ENCODE measurements around the gene PP2D1. TPM values are rescaled to one million over a fixed set of nuclear protein-coding genes. Genes with fewer than 3 reads are reported as not detected.

The PP2D1 gene
- total and polyA plus RNA-seq, 2 donors (not counting 3 experiments of a cell fraction or from before 2014, with no cell fraction given), result not detected

- dilution Hi-C loops (cut with MboI; ENCODE audit: extremely low pct_ligation_motif_present, low sequenced_read_pairs) (no loop called here), intact Hi-C loops (cut with micrococcal nuclease) (no loop called here)
- Histone ChIP-seq H3K9me1 (replicated peaks; ENCODE audit: control insufficient read depth, extremely low read depth, insufficient read depth, low read length) (no peaks in the 10 kb centered on the region), H3K4me1 (ENCODE audit: control insufficient read depth, extremely low read depth, insufficient read depth, low read length) (no peaks in the 10 kb centered on the region), H3K9ac (replicated peaks; ENCODE audit: extremely low read depth, insufficient read depth, low read length) (no peak overlapping the region), H4K20me1 (replicated peaks; ENCODE audit: control insufficient read depth, extremely low read depth, insufficient read depth, low read length) (no peaks in the 10 kb centered on the region), H3K79me2 (ENCODE audit: control insufficient read depth, insufficient read depth, low read length) (no peaks in the 10 kb centered on the region), H3K27ac (ENCODE audit: insufficient read depth, low read depth, low read length) (no peak overlapping the region), H2AFZ (ENCODE audit: low read depth, low read length) (no peak overlapping the region), H3K27me3 (ENCODE audit: control insufficient read depth in 2 of 2, insufficient read depth in 2 of 2, low read length in 2 of 2) (no peaks in the 10 kb centered on the region), H3K4me3 (replicated peaks in 1 of 3; ENCODE audit: insufficient read depth in 1 of 3, low read depth in 1 of 3, low read length in 3 of 3) (no peak overlapping the region), H3K9me3 (replicated peaks; ENCODE audit: control insufficient read depth, insufficient read depth, low read length) (no peaks in the 10 kb centered on the region), H3K36me3 (ENCODE audit: control insufficient read depth in 2 of 2, extremely low read depth in 1 of 2, insufficient read depth in 2 of 2, low read length in 2 of 2) (no peaks in the 10 kb centered on the region), H3K4me2 (ENCODE audit: insufficient read depth, low read length) (no peak overlapping the region)
- ChIA-PET POLR2A (no interaction called here), CTCF (no interaction called here)
- BruUV-seq (replicated peaks), result no TSS peak
- FAIRE-seq, result no peak
- TF ChIP-seq CTCF (IDR thresholded peaks at IDR 0.05; ENCODE audit: extremely low read depth in 1 of 2, insufficient read depth in 1 of 2, low read depth in 1 of 2, low read length in 2 of 2) (no peak), JUN (IDR thresholded peaks at IDR 0.05; ENCODE audit: borderline replicate concordance, insufficient read depth, insufficient read length, low read depth) (no peak), GATA2 (IDR thresholded peaks at IDR 0.05; ENCODE audit: insufficient read depth, insufficient read length, low read depth, low read length) (no peak), MAX (IDR thresholded peaks at IDR 0.05; ENCODE audit: insufficient read depth, insufficient read length) (no peak), MYC (IDR thresholded peaks at IDR 0.05; ENCODE audit: low read depth, low read length) (no peak), EZH2 (IDR thresholded peaks at IDR 0.05; ENCODE audit: borderline replicate concordance, low read depth, low read length, severe bottlenecking) (no peak), POLR2A (IDR thresholded peaks at IDR 0.05; ENCODE audit: low read depth, low read length) (no peak)
- DNase-seq (ENCODE audit: low read depth, low spot score), result no peak
Measured at GRCh38 chr3:19940643-19941042, 71.4 kb downstream of the PP2D1 start.

- intact Hi-C loops (cut with micrococcal nuclease) (no loop called here), dilution Hi-C loops (cut with MboI; ENCODE audit: extremely low pct_ligation_motif_present, low sequenced_read_pairs) (no loop called here)
- DNase-seq (ENCODE audit: low read depth, low spot score) (no peak), FAIRE-seq (no peak)
- no peak overlapping the region for H3K4me2 ChIP-seq (ENCODE audit: insufficient read depth, low read length)
- ChIA-PET CTCF (no interaction called here), POLR2A (no interaction called here)
- H3K9me3 ChIP-seq (replicated peaks; ENCODE audit: control insufficient read depth, insufficient read depth, low read length), result no peaks in the 10 kb centered on the region
- TF ChIP-seq CTCF (IDR thresholded peaks at IDR 0.05; ENCODE audit: extremely low read depth in 1 of 2, insufficient read depth in 1 of 2, low read depth in 1 of 2, low read length in 2 of 2), result no peak
- no peak for TF ChIP-seq POLR2AphosphoS5 (IDR thresholded peaks at IDR 0.05; ENCODE audit: insufficient read depth, low read depth, low read length)
- no peak for TF ChIP-seq MAX (IDR thresholded peaks at IDR 0.05; ENCODE audit: insufficient read depth, insufficient read length)
- TF ChIP-seq GATA2 (IDR thresholded peaks at IDR 0.05; ENCODE audit: insufficient read depth, insufficient read length, low read depth, low read length), result no peak
- TF ChIP-seq JUN (IDR thresholded peaks at IDR 0.05; ENCODE audit: borderline replicate concordance, insufficient read depth, insufficient read length, low read depth), result no peak
- H3K79me2 ChIP-seq (ENCODE audit: control insufficient read depth, insufficient read depth, low read length), result no peaks in the 10 kb centered on the region
- no peak overlapping the region for H3K27ac ChIP-seq (ENCODE audit: insufficient read depth, low read depth, low read length)
- no peaks in the 10 kb centered on the region for H3K36me3 ChIP-seq (ENCODE audit: control insufficient read depth in 2 of 2, extremely low read depth in 1 of 2, insufficient read depth in 2 of 2, low read length in 2 of 2)
- H3K9ac ChIP-seq (replicated peaks; ENCODE audit: extremely low read depth, insufficient read depth, low read length), result no peak overlapping the region
- H4K20me1 ChIP-seq (replicated peaks; ENCODE audit: control insufficient read depth, extremely low read depth, insufficient read depth, low read length), result no peaks in the 10 kb centered on the region
- H3K9me1 ChIP-seq (replicated peaks; ENCODE audit: control insufficient read depth, extremely low read depth, insufficient read depth, low read length), result no peaks in the 10 kb centered on the region
- no peaks in the 10 kb centered on the region for H3K27me3 ChIP-seq (ENCODE audit: control insufficient read depth in 2 of 2, insufficient read depth in 2 of 2, low read length in 2 of 2)
- H3K4me3 ChIP-seq (replicated peaks in 1 of 3; ENCODE audit: insufficient read depth in 1 of 3, low read depth in 1 of 3, low read length in 3 of 3), result no peak overlapping the region
- H3K4me1 ChIP-seq (ENCODE audit: control insufficient read depth, extremely low read depth, insufficient read depth, low read length), result no peaks in the 10 kb centered on the region
- H2AFZ ChIP-seq (ENCODE audit: low read depth, low read length), result no peak overlapping the region
- BruUV-seq (replicated peaks), result no TSS peak
Measured at GRCh38 chr3:19938295-19938627, 73.8 kb downstream of the PP2D1 start.
